Esophagus squamous epithelium (tissue), 4 donors: ENCODE data around the gene SCN3A.

ENCODE experiments used
- POLR2A ChIP-seq, 4 donors: fragments of 450-650 bp; IDR thresholded peaks; one replicate each; pipeline ENCODE4 v1.6.1; 2017; ENCODE audit warnings: antibody characterized with exemption in 4 of 4, mild to moderate bottlenecking in 4 of 4, moderate library complexity in 3 of 4
- TF ChIP-seq, protein P1 (sequence below), 6 experiments: fragments of 450-650 bp in 4 of 6; fragments of 200-600 bp in 2 of 6; sonication (generic) in 2 of 6; IDR thresholded peaks; one replicate each; pipeline ENCODE4 v1.5.1; 2016 to 2019; ENCODE audit warnings: antibody characterized with exemption in 6 of 6, mild to moderate bottlenecking in 4 of 6, moderate library complexity in 4 of 6

DNA sequence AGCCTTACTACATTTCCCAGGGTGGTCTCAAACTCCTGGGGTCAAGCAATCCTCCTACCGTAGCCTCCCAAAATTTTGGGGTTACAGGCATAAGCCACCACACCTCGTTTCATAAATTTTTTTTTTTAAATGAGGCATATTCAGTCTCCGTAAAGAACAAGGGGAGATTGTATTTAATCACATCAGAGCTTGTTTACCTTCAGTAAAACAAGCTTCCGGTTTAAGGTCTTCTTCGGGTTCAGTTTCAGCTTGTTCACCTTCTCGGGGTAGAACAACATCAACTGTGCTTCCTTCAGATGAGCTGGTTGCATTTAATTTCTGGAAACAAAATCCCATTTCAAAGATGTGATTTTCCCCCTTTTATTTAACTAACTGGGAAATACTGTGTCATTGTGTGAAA is 88.6 kb downstream of the SCN3A start:
- TF ChIP-seq, protein P1, sequence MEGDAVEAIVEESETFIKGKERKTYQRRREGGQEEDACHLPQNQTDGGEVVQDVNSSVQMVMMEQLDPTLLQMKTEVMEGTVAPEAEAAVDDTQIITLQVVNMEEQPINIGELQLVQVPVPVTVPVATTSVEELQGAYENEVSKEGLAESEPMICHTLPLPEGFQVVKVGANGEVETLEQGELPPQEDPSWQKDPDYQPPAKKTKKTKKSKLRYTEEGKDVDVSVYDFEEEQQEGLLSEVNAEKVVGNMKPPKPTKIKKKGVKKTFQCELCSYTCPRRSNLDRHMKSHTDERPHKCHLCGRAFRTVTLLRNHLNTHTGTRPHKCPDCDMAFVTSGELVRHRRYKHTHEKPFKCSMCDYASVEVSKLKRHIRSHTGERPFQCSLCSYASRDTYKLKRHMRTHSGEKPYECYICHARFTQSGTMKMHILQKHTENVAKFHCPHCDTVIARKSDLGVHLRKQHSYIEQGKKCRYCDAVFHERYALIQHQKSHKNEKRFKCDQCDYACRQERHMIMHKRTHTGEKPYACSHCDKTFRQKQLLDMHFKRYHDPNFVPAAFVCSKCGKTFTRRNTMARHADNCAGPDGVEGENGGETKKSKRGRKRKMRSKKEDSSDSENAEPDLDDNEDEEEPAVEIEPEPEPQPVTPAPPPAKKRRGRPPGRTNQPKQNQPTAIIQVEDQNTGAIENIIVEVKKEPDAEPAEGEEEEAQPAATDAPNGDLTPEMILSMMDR (IDR thresholded peaks at IDR 0.05) = no peak
- TF ChIP-seq POLR2A (IDR thresholded peaks at IDR 0.05) = no peak
